22Rv1 (cell line): Measurements from ENCODE around the gene KIF26B.

ENCODE experiments used
- ZFX ChIP-seq: fragments of 450-650 bp; IDR thresholded peaks from 2 replicates; pipeline ENCODE4 v1.6.1; 2017; ENCODE audit warnings: antibody characterized with exemption, borderline replicate concordance
- TF ChIP-seq, protein P1 (sequence below): fragments of 450-650 bp; IDR thresholded peaks from 2 replicates; pipeline ENCODE4 v1.5.1; 2017; ENCODE audit warnings: mild to moderate bottlenecking

GRCh38 chr1:245704341-245704740 lies 549.6 kb downstream of the KIF26B start:
- TF ChIP-seq, protein P1, sequence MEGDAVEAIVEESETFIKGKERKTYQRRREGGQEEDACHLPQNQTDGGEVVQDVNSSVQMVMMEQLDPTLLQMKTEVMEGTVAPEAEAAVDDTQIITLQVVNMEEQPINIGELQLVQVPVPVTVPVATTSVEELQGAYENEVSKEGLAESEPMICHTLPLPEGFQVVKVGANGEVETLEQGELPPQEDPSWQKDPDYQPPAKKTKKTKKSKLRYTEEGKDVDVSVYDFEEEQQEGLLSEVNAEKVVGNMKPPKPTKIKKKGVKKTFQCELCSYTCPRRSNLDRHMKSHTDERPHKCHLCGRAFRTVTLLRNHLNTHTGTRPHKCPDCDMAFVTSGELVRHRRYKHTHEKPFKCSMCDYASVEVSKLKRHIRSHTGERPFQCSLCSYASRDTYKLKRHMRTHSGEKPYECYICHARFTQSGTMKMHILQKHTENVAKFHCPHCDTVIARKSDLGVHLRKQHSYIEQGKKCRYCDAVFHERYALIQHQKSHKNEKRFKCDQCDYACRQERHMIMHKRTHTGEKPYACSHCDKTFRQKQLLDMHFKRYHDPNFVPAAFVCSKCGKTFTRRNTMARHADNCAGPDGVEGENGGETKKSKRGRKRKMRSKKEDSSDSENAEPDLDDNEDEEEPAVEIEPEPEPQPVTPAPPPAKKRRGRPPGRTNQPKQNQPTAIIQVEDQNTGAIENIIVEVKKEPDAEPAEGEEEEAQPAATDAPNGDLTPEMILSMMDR, result no peak
- TF ChIP-seq ZFX, result no peak
